T-helper 2 cell (primary cell): Measurements from ENCODE around the gene ICA1.

Experiments
- DNase-seq, 5 experiments: peaks; one replicate each; pipeline versions ENCODE4 v3.0.0 to v3.0.0-alpha.2; 2012 to 2022

ICA1 gene

DNA sequence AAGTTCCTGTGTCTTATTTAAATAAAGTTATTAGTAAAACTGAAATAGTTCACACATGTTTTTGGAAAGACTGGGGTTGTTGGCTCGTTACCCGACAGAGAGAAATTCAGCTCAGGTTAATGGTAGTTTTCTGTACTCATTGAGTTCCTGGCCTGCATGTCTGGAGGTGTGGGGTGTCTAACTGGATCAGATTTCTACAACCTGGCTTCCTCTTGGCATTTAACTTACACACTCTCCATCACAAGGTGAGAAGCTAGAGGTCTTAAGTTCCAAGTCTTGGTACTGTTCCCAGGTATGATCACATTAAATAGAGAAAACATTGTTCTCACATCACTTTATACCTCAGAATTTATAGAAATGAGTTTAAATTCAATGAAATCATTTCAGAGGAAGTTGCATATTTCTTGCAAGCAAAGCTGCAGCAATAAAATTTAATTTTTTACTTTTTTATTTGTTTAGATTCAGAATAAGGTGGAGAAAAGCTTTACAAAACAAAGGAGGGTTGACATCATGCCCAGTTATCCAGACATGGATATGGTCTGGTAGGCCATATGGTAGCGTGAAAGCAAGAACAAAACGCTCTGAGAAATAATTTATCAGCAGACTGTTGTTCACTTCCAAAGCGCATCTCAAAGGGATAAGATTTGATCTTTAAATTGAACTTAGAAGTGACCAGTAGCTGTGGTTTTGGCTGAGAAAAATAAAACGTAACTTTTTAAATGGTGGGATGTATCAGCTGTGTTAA lies 172.8 kb downstream of the ICA1 start:
- DNase-seq = no peak

DNA sequence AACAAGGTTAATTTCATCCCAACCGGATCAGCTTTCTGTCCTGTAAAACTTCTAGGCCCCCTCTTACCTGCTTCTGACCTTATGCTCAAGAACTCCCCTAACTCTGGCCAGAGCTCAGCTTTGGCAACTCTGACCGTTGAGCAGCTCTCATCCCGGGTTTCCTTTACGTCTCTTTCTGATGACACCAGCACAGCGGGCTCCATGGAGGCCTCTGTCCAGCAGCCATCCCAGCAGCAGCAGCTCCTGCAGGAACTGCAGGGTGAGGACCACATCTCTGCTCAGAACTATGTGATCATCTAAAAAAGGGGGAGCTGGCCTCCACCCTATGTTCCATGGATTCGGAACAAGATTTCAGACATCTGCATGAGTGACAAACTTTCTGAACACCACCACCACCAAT lies 175.7 kb downstream of the ICA1 start:
- no peak for DNase-seq

DNA sequence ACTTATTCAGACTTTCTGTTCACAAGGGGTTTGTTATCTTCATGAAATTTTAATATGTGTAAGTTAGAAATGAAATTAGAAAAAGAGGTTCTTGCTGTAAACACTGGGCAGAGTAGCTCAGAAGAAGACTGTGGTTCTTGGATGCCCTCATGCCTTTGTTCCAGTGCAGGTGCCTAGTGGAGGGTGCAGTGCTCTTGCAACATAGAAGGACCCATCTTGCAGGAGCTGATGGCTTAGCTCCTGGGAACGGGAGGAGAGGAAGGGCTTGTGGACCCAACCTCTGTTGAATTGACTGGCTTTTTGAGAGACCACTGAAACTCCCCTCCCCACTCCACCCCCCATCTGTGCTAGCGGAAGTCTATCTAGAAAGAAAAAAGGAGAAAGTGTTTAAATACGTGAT lies 176.5 kb downstream of the ICA1 start:
- DNase-seq = no peak

DNA sequence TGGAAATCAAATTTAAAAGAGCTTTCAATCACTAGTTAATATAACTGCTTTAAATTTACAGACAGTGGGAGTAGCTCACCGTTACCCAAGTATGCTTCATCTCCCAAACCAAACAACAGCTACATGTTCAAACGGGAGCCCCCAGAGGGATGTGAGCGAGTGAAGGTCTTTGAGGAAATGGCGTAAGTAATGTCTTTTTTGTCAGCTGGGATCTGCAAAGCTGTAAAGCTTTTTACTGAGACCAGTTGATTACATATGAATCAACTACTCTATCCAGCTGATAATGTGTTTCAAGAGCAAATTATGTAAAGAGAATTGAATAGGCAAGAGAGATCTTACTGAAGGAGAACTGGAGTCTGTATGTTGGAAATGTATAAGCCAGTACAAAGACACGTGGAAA lies 177.1 kb downstream of the ICA1 start:
- DNase-seq = no peak

DNA sequence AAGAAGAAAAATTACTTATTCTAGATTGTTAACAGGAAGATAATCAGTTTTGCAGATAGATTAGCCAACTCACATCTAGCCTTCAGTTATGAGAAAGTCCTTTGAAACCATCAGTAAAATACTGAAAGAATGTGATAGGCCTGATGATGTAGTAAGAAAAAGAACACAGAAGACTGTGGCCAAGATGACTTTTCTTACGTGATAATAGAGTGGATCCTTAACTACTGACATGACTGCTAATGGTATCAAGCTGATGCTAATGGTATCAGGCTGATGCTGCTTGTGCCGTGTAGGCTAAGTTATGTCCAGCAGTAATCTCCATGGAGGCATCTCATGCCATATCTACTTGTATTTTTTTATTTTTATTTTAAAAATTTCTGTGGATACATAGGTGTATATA lies 179.2 kb downstream of the ICA1 start:
- DNase-seq = no peak

DNA sequence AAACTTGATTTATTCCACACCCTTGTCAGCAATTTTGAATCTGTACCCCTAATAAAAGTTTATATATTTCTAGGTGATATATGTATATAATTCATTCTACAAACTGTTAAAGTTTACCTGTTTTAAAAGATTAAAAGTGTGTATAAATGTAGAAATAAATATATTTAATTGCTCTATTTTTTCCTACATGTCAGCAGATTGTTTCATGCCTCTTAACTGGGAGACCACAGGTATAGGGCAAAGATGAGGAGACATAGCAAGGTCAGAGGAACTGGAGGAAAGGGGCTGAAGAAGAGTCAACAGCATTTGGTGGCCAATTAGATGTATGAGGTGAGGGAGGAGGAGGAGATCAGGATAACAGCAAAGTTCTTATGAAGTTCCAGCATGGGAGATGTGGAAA lies 183.5 kb downstream of the ICA1 start:
- no peak for DNase-seq

DNA sequence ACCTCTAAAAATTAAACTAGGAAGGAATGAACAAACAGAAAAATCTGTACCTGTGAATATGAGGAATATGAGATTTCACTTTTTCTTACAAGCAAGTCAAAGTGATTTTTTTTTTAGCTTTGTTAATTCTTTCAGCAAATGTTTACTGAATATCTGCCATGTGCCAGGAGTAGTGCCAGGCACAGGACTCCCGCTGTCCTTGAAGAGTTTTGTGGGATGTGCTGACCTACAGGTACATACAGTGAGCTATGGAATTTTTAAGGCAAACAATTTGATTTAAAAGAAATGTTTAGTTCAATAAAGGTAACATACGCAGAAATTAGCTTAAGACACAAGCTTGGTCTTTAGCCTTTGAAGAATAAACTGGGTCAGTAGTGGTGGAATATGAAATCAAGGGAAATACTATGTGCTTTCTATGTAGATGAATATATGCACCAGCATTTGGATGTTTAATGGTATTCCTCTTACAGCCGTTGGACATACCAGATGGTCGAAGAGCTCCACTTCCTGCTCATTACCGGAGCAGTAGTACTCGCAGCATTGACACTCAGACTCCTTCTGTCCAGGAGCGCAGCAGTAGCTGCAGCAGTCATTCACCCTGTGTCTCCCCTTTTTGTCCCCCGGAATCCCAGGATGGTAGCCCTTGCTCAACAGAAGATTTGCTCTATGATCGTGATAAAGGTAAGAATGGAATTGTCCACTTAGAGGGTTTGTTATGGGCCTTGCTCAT lies 191.4 kb downstream of the ICA1 start:
- DNase-seq = no peak

DNA sequence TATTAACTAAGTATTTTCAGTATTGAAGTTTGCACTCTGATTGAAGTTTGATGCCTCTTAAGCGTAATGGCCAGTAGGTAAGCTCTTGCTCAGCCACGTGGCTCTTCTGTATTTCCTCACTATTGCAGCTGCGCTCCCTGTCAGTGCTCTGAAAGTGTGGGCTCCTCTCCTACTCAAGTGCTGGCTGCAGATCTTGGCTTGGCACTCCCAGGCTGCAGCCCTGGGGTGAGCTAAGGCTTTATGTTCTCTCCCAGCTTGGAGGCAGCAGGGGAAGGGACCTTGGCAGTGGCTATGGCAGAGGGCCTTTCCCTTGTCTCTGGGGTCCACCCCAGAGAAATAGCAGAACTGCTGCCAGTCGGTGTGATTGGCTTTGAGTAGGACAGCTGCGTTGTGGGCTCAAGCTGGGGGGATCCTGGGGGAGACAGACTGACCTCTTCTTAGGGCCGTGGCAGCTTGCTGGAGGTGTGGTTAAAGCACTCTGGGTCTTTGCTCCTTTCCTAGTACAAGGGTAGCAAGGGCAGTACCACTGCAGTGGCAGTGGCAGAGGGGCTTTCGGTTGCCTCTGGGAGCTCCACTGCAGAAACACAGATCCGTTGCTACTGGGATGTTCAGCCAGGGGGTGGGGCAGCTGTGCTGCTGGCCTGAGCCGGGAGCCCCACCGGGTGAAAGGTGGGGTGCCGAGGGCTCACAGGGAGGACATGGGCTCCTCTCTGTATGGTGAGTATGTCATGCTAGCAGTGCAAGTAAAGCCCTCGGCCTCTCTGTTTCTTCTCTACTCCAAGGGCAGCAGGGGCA lies 192.9 kb downstream of the ICA1 start:
- DNase-seq = no peak

DNA sequence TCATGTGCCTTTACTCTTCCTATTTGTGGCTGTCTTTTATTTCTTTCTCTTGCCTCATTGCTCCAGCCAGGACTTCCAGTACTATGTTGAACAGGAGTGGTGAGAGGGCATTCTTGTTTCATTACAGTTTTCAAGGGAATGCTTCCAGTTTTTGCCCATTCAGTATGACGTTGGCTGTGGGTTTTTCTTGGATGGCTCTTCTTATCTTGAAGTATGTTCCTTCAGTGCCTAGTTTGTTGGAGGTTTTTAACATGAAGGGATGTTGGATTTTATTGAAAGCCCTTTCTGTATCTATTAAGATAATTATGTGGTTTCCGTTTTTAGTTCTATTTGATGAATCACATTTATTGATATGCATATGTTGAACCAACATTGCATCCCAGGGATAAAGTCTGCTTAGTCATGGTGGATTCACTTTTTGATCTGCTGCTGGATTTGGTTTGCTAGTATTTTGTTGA lies 196.6 kb downstream of the ICA1 start:
- no peak for DNase-seq

DNA sequence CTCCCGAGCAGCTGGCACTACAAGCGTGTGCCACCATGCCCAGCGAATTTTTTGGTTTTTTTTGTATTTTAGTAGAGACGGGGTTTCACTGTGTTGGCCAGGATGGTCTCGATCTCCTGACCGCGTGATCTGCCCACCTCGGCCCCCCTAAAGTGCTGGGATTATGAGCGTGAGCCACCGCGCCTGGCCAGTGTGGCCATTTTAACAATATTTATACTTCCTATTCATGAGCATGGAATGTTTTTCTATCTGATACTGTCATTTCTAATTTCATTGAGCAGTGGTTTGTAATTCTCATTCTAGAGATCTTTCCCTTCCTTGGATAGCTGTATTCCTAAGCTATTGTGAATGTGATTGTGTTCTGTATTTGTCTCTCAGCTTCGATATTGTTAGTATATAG lies 197.1 kb downstream of the ICA1 start:
- no peak for DNase-seq

DNA sequence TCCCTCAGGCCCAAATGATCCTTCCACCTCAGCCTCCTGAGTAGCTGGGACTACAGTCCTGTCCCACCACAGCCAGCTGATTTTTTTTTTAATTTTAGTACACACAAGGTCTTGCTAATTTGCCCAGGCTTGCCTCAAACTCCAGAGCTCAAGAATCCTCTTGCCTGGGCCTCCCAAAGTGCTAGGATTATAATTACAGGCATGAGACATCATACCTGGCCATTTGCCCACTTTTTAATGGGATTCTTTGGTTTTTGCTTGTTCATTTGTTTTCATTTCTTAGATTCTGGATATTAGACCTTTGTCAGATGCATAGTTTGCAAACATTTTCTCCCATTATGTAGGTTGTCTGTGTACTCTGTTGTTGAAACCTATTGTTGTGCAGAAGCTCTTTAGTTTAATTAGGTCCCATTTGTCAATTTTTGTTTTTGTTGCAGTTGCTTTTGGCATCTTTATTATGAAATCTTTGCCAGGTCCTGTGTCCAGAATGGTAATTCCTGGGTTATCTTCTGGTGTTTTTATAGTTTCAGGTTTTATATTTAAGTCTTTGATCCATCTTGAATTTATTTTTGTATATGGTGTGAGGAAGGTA lies 198.2 kb downstream of the ICA1 start:
- no peak for DNase-seq

DNA sequence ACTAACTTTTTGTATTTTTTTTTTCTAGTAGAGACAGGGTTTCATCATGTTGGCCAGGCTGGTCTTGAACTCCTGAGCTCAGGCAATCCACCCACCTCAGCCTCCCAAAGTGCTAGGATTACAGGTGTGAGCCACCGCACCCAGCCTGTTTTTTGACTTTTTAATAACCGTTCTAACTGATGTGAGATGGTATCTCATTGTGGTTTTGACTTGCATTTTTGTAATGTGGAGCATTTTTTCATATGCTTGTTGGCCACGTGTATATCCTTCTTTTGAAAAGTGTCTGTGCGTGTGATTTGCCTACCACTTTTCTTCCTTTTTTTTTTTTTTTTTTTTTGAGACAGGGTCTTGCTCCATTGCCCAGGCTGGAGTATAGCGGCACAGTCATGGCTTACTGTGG lies 198.7 kb downstream of the ICA1 start:
- peak in 1 of 5 experiments; percentile 81 for DNase-seq
